ENCODE data around the gene RAB10. TPM values are rescaled to one million over a fixed set of nuclear protein-coding genes. Genes with fewer than 3 reads are reported as not detected.

RAB10 gene
- total RNA-seq, 1 experiment from 2014 or later: 130 TPM

DNA sequence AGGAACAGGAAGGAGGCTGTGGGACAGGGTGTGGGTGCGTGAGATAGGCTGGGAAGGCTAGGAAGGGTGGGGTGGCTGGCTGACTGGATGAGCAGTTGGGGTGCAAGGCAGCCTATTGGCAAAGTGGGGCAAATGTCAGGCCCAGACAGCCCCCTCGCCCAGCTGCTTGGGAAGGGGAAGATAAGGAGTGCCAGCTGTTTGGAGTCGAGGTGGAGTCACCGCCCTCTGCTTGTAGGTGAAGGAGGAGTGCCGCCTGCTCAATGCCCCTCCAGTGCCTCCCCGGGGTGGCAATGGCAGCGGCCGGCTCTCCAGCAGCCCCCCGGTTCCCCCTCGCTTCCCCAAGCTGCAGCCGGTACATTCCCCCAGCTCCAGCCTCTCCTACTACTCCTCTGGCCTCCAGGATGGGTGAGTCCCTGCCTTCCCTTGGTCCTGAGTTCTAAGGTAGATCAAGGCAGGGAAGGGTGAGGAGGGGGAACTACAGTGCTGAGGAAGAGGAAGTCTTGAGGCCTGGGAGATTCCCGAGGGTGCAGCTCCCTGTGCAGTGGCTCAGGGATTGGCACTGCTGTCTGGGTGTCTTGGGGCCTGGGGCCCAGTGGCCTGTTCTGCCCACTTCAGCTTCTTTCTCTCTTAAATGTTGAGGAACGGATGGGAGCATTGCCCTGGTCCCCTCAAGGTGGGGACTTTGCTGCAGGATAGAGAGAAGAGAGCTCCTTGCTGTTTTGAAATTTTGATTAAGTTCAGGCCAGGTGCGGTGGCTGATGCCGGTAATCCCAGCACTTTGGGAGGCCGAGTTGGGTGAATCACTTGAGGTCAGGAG lies 152.3 kb downstream of the RAB10 start:
- no CpG with 5 or more reads among the region's 16 CpGs for WGBS (ENCODE audit: extremely low coverage, insufficient read length, low lambda C conversion rate)
- no peak overlapping the region for H2BK20ac ChIP-seq (ENCODE audit: low read depth, low read length, poor library complexity, severe bottlenecking)
- H2BK15ac ChIP-seq (ENCODE audit: low read depth, low read length): no peak overlapping the region
- TF ChIP-seq CTCF (conservative IDR thresholded peaks at IDR 0.05): no peak
- no peaks in the 10 kb centered on the region for H3K27me3 ChIP-seq (ENCODE audit: insufficient read depth, low read length)
- peak overlapping the region; percentile 68 to 73 for H3K4me3 Mint-ChIP-seq
- H3K14ac ChIP-seq (ENCODE audit: insufficient read depth, low read length): no peak overlapping the region; the same call in 1 of the 2 replicates
- no peak overlapping the region for H3K18ac ChIP-seq (ENCODE audit: insufficient read length, low read depth, low read length)
- no peak overlapping the region for H2BK120ac ChIP-seq (ENCODE audit: low read depth, low read length, poor library complexity, severe bottlenecking)
- no peak overlapping the region for H2AFZ ChIP-seq (ENCODE audit: low read length)
- no peaks in the 10 kb centered on the region; a peak in 1 of 5 replicates for H3K9me3 Mint-ChIP-seq
- H3K4me1 ChIP-seq (ENCODE audit: insufficient read depth, low read length): no peaks in the 10 kb centered on the region
- H4K5ac ChIP-seq (ENCODE audit: insufficient read length, low read depth, low read length): no peak overlapping the region
- H3K9ac ChIP-seq (ENCODE audit: extremely low read depth, insufficient read length, low read length): no peak overlapping the region
- H3K27me3 Mint-ChIP-seq (ENCODE audit: low read depth): peaks cover 30% of the 10 kb centered on the region
- H2AK5ac ChIP-seq (ENCODE audit: insufficient read length, low read length): no peak overlapping the region
- H3K36me3 Mint-ChIP-seq (ENCODE audit: insufficient read depth in 1 of 3, low read depth in 3 of 3): peaks cover 23 to 42% (median 34%) of the 10 kb centered on the region in 3 experiments
- no peaks in the 10 kb centered on the region for H3K23me2 ChIP-seq (ENCODE audit: insufficient read length, low read depth, low read length, poor library complexity, severe bottlenecking)
- H3K79me2 ChIP-seq (ENCODE audit: insufficient read depth, low read length): no peaks in the 10 kb centered on the region
- H2BK12ac ChIP-seq (ENCODE audit: insufficient read length, low read depth, low read length): no peak overlapping the region
- no peak overlapping the region for H3K27ac Mint-ChIP-seq
- H4K20me1 ChIP-seq (ENCODE audit: control insufficient read depth, insufficient read depth, insufficient read length): no peaks in the 10 kb centered on the region
- H3K4me2 ChIP-seq (ENCODE audit: insufficient read depth, insufficient read length, low read length): no peak overlapping the region
- H3K4ac ChIP-seq (ENCODE audit: low read depth, low read length): no peak overlapping the region
- H3K9me3 ChIP-seq (ENCODE audit: control insufficient read depth, low read depth, low read length): no peaks in the 10 kb centered on the region
- no peak overlapping the region for H4K8ac ChIP-seq (replicated peaks; ENCODE audit: insufficient read length, low read depth, low read length)
- no peaks in the 10 kb centered on the region for H3K79me1 ChIP-seq (ENCODE audit: insufficient read depth, low read depth, low read length, poor library complexity, severe bottlenecking)
- DNase-seq: no peak
- no peak overlapping the region for H4K91ac ChIP-seq (ENCODE audit: insufficient read length, low read depth, low read length)
- no peak overlapping the region for H2BK5ac ChIP-seq (ENCODE audit: insufficient read length, low read length)
- H3T11ph ChIP-seq (ENCODE audit: low read length): no peak overlapping the region
- H3K27ac ChIP-seq (ENCODE audit: insufficient read length, low read depth, low read length): no peak overlapping the region
- peaks cover 17 to 22% of the 10 kb centered on the region in 2 experiments for H3K4me1 Mint-ChIP-seq
- no peak overlapping the region for H3K56ac ChIP-seq (ENCODE audit: insufficient read length, low read depth, low read length)
- no peak overlapping the region for H3K23ac ChIP-seq (ENCODE audit: insufficient read length, low read depth, low read length)

Other genes with a start within 250 kb of the RAB10 start
- 32.7 and 35.4 TPM in 2 replicates for gene ASXL2, start 155.6 kb upstream of the RAB10 start, total RNA-seq (2021)
- 35.2 and 41.4 TPM in 2 replicates for gene KIF3C, start 51.6 kb upstream of the RAB10 start, total RNA-seq (2021)
- gene GAREM2, start 139.0 kb downstream of the RAB10 start, total RNA-seq (2021): 14.2 and 14.4 TPM in 2 replicates
- gene HADHA, start 210.5 kb downstream of the RAB10 start, total RNA-seq (2021): 111 and 112 TPM in 2 replicates
- gene HADHB, start 210.9 kb downstream of the RAB10 start, total RNA-seq (2021): 41.3 and 44.2 TPM in 2 replicates

Data from H9 (cell line).